Retinal pigment epithelial cell (primary cell): Measurements from ENCODE around the gene ATXN7L3B.

Source experiments
- DNase-seq: peaks from one replicate; pipeline ENCODE4 v3.0.0-alpha.2; 2010; ENCODE audit warnings: low read depth
- H3K4me3 ChIP-seq: 2 replicates; pipeline ENCODE4 v1.5.1; 2011; ENCODE audit warnings: mild to moderate bottlenecking, low read length, control low read depth, moderate library complexity
- CTCF ChIP-seq: conservative IDR thresholded peaks from 2 replicates; pipeline ENCODE4 v1.5.1; 2011; ENCODE audit warnings: low read depth, low read length, control low read depth, inconsistent platforms

The ATXN7L3B gene

DNA sequence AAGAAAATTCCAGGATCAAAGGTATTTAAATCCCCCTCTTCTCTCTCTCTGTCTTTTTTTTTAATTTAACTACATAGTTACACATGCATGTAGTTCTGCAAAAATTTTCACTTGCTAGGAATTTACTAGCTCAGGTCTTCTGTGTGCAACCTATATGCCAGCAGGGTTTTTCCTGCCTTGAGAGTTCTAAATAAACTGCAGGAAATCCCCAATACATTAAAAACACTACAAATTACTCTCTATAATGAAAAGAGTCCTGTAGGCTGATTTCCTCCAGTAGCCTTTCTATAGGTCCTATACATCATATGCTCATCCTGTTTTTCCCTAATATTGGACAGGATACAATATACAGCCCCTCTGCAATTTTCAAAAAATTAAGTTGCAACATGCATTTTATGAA is 27.7 kb upstream of the ATXN7L3B start:
- no peak for TF ChIP-seq CTCF
- no peak overlapping the region for H3K4me3 ChIP-seq

GRCh38 chr12:74514098-74514872 is 23.4 kb upstream of the ATXN7L3B start:
- no peak overlapping the region for H3K4me3 ChIP-seq
- TF ChIP-seq CTCF, result no peak
- DNase-seq, result no peak

More for the DNA sequence above, 27.7 kb upstream of the ATXN7L3B start:
- DNase-seq, result no peak

GRCh38 chr12:74515849-74516248 is 21.8 kb upstream of the ATXN7L3B start:
- no peak for DNase-seq
- no peak for TF ChIP-seq CTCF
- no peak overlapping the region for H3K4me3 ChIP-seq

- DNase-seq, result no peak
- H3K4me3 ChIP-seq, result no peak overlapping the region
- TF ChIP-seq CTCF, result no peak
These were observed 11.1 kb upstream of the ATXN7L3B start for GRCh38 chr12:74526535-74526934.

DNA sequence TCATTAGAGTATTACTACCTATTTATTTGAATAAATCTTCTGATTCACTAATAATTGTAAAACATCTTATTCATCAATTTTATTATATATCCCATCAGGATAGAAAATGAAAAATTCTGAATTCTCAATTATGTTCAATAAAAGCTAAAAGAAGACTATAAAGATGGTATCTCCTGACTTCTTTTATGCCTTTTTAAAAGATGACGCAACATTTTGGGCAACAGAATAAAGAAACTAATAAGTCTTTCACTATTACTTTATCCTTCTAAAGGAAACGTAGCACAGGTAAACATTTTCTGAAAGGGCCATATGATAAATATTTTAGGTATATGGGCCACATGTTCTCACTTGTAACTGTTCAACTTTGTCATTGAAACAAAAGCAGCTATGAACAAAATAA is 10.1 kb upstream of the ATXN7L3B start:
- TF ChIP-seq CTCF, result no peak
- DNase-seq, result no peak

GRCh38 chr12:74530676-74531075 is 7.0 kb upstream of the ATXN7L3B start:
- H3K4me3 ChIP-seq, result no peak overlapping the region
- TF ChIP-seq CTCF, result no peak

More for the DNA sequence above, 10.1 kb upstream of the ATXN7L3B start:
- no peak overlapping the region for H3K4me3 ChIP-seq

DNA sequence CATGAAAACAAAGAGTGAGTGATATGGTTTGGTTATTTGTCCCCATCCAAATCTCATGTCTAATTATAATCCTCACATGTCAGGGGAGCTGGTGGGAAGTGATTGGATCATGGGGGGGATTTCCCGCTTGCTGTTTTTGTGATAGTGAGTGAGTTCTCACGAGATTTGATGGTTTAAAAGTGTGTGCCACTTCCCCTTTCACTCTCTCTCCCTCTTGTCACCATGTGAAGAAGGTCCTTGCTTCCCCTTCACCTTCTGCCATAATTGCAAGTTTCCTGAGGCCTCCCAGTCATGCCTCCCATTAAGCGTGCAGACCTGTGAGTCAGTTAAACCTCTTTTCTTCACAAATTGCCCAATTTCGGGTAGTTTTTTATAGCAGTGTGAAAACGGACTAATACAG is 2.1 kb upstream of the ATXN7L3B start:
- no peak overlapping the region for H3K4me3 ChIP-seq
- TF ChIP-seq CTCF, result no peak
- no peak for DNase-seq

More at GRCh38 chr12:74530676-74531075, 7.0 kb upstream of the ATXN7L3B start:
- DNase-seq, result no peak
